HG02610 (cell line): ENCODE measurements around the gene BRCA2.
A peak's percentile ranks its signal among the peaks of the same experiment; 100 is the strongest.

Source experiments
- ATAC-seq: cut with Tn5 transposase; IDR thresholded peaks from one replicate; pipeline ENCODE4 v1.9.1; 2021; ENCODE audit warnings: mild to moderate bottlenecking, moderate library complexity; ENCODE audit not compliant: unreplicated experiment

The BRCA2 gene

GRCh38 chr13:32315238-32316027 lies at the start of gene BRCA2, which contains the start of gene ZAR1L:
TSS of gene BRCA2 (plus strand) at chr13:32315508. CDS start at chr13:32316461, 953 bp downstream.
TSS of gene ZAR1L (minus strand) at chr13:32315363. CDS start at chr13:32311925, 3,438 bp downstream.
- ATAC-seq: peak; percentile 95

- ATAC-seq: no peak
Observed at GRCh38 chr13:32265726-32266125, 49.6 kb upstream of the BRCA2 start.

- ATAC-seq: no peak
Observed at GRCh38 chr13:32266130-32266529, 49.2 kb upstream of the BRCA2 start.

- peak; percentile 85 for ATAC-seq
Observed at GRCh38 chr13:32267836-32268439, 47.4 kb upstream of the BRCA2 start.

- ATAC-seq: no peak
Observed at GRCh38 chr13:32272021-32272683, 43.2 kb upstream of the BRCA2 start.

- no peak for ATAC-seq
Observed at GRCh38 chr13:32277839-32278238, 37.5 kb upstream of the BRCA2 start.

GRCh38 chr13:32278426-32278825 lies 36.9 kb upstream of the BRCA2 start:
- ATAC-seq: no peak

GRCh38 chr13:32281096-32281495 lies 34.2 kb upstream of the BRCA2 start:
- ATAC-seq: no peak

- ATAC-seq: no peak
Observed at GRCh38 chr13:32282096-32282711, 33.1 kb upstream of the BRCA2 start.

- ATAC-seq: no peak
Observed at GRCh38 chr13:32284927-32285632, 30.2 kb upstream of the BRCA2 start.

GRCh38 chr13:32285633-32285965 lies 29.7 kb upstream of the BRCA2 start:
- ATAC-seq: no peak

- ATAC-seq: no peak
Observed at GRCh38 chr13:32297206-32297605, 18.1 kb upstream of the BRCA2 start.

GRCh38 chr13:32298695-32299094 lies 16.6 kb upstream of the BRCA2 start:
- ATAC-seq: no peak

- ATAC-seq: no peak
Observed at GRCh38 chr13:32299893-32300292, 15.4 kb upstream of the BRCA2 start.

GRCh38 chr13:32300406-32300805 lies 14.9 kb upstream of the BRCA2 start:
- no peak for ATAC-seq

- no peak for ATAC-seq
Observed at GRCh38 chr13:32300920-32301319, 14.4 kb upstream of the BRCA2 start.

- ATAC-seq: no peak
Observed at GRCh38 chr13:32302461-32302860, 12.8 kb upstream of the BRCA2 start.

- ATAC-seq: no peak
Observed at GRCh38 chr13:32305646-32306045, 9.7 kb upstream of the BRCA2 start.

- peak; percentile 26 for ATAC-seq
Observed at GRCh38 chr13:32309312-32310133, 5.8 kb upstream of the BRCA2 start.

- peak; percentile 63 for ATAC-seq
Observed at GRCh38 chr13:32310134-32310706, 5.1 kb upstream of the BRCA2 start.
